ENCODE measurements around the gene PGM1.

PGM1 gene

DNA sequence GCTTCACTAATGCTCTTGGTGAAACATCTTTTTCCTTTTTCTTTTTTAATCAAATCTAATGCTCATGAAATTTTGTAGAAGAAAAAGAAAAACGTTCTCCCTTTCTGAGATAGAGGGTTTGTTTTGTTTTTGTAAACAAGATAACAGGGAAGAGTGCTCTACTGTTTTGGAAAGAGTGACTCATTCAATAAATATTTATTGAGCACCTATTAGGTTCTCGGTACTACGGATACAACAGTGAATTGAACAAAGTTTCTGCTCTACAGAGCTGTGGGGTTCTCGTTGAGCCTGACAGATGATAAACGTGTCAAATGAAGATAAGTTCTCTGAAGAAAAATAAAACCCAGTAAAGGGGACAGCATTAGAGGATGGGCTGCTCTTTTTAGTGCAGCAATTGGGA lies 7.0 kb downstream of the PGM1 start:
- no peaks in the 10 kb centered on the region for H3F3A ChIP-seq (ENCODE audit: insufficient read depth, low read length)
- H3K4me1 ChIP-seq (ENCODE audit: insufficient read depth, low read length, severe bottlenecking), result no peaks in the 10 kb centered on the region
- H3K27ac ChIP-seq (ENCODE audit: low read depth, low read length, poor library complexity, severe bottlenecking), result no peak overlapping the region
- no peaks in the 10 kb centered on the region for H4K20me1 ChIP-seq (ENCODE audit: insufficient read depth, low read length)
- H3K4me3 ChIP-seq (ENCODE audit: low read depth, low read length, poor library complexity, severe bottlenecking), result no peak overlapping the region
- no peak overlapping the region for H3K4me2 ChIP-seq (ENCODE audit: low read length)
- no peak for TF ChIP-seq EZH2 (IDR thresholded peaks at IDR 0.05; ENCODE audit: borderline replicate concordance, low read length)
- TF ChIP-seq, protein P1, sequence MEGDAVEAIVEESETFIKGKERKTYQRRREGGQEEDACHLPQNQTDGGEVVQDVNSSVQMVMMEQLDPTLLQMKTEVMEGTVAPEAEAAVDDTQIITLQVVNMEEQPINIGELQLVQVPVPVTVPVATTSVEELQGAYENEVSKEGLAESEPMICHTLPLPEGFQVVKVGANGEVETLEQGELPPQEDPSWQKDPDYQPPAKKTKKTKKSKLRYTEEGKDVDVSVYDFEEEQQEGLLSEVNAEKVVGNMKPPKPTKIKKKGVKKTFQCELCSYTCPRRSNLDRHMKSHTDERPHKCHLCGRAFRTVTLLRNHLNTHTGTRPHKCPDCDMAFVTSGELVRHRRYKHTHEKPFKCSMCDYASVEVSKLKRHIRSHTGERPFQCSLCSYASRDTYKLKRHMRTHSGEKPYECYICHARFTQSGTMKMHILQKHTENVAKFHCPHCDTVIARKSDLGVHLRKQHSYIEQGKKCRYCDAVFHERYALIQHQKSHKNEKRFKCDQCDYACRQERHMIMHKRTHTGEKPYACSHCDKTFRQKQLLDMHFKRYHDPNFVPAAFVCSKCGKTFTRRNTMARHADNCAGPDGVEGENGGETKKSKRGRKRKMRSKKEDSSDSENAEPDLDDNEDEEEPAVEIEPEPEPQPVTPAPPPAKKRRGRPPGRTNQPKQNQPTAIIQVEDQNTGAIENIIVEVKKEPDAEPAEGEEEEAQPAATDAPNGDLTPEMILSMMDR (IDR thresholded peaks at IDR 0.05; ENCODE audit: low read length), result no peak
- no peaks in the 10 kb centered on the region; the same call in 1 of the 2 replicates for H3K36me3 ChIP-seq (ENCODE audit: insufficient read depth, low read length)
- H3K9me2 ChIP-seq (ENCODE audit: low read depth, low read length), result no peaks in the 10 kb centered on the region
- H3K9me3 ChIP-seq (ENCODE audit: low read length), result no peaks in the 10 kb centered on the region
- no peaks in the 10 kb centered on the region for H3K27me3 ChIP-seq (ENCODE audit: insufficient read depth, low read length)
- H2AFZ ChIP-seq (ENCODE audit: low read length), result no peak overlapping the region
- no peak overlapping the region for H3K9ac ChIP-seq (ENCODE audit: low read length)
- H3K79me2 ChIP-seq (ENCODE audit: insufficient read depth, low read length), result no peaks in the 10 kb centered on the region

DNA sequence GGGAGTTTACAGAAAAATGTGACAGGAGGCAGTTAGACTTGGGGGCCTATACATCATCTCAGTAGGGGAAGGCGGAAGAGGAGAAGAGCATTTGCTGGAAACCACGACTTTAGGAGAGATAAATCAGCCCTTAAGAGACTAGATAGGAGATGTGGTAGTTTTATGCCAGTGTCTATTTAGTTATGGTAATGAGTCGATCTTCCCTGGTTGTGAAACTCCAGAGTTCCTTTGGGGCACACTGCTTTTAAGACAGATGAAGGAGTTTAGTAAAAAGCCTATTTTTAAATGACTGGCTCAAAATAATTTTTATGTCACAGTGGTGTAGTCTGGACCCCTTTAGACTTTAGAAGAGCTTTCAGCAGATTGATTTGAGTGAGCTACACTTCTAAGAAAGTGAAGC lies 7.8 kb downstream of the PGM1 start:
- H3K36me3 ChIP-seq (ENCODE audit: insufficient read depth, low read length), result no peaks in the 10 kb centered on the region; the same call in 1 of the 2 replicates
- H4K20me1 ChIP-seq (ENCODE audit: insufficient read depth, low read length), result no peaks in the 10 kb centered on the region
- H3K27me3 ChIP-seq (ENCODE audit: insufficient read depth, low read length), result no peaks in the 10 kb centered on the region
- H3K9ac ChIP-seq (ENCODE audit: low read length), result no peak overlapping the region
- H3K27ac ChIP-seq (ENCODE audit: low read depth, low read length, poor library complexity, severe bottlenecking), result no peak overlapping the region
- H3K9me3 ChIP-seq (ENCODE audit: low read length), result no peaks in the 10 kb centered on the region
- H3K4me2 ChIP-seq (ENCODE audit: low read length), result no peak overlapping the region
- no peaks in the 10 kb centered on the region for H3K79me2 ChIP-seq (ENCODE audit: insufficient read depth, low read length)
- H3F3A ChIP-seq (ENCODE audit: insufficient read depth, low read length), result no peaks in the 10 kb centered on the region
- H3K9me2 ChIP-seq (ENCODE audit: low read depth, low read length), result no peaks in the 10 kb centered on the region
- no peak overlapping the region for H2AFZ ChIP-seq (ENCODE audit: low read length)
- H3K4me1 ChIP-seq (ENCODE audit: insufficient read depth, low read length, severe bottlenecking), result no peaks in the 10 kb centered on the region
- TF ChIP-seq, protein P1 (IDR thresholded peaks at IDR 0.05; ENCODE audit: low read length), result no peak
- TF ChIP-seq EZH2 (IDR thresholded peaks at IDR 0.05; ENCODE audit: borderline replicate concordance, low read length), result no peak
- no peak overlapping the region for H3K4me3 ChIP-seq (ENCODE audit: low read depth, low read length, poor library complexity, severe bottlenecking)

DNA sequence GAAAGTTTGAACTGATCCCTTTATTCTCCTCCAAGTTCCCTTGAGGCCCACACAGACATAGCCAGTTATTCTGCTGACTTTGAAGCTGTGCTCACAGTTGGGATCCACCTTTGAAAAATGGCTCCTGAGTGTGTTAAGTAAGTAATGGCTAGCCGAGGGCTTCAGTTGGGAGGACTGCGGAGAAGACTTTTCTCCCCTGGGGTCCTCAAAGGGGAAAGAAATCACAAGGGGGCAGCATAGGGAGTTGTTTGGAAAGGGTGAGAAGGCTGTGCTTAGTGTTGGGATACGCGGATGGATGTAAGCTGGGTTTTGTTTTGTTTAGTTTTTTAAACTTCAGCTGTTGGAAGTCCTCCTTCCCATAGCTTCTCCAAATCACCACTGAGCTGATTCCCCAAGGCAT lies 8.3 kb downstream of the PGM1 start:
- no peak overlapping the region for H3K4me3 ChIP-seq (ENCODE audit: low read depth, low read length, poor library complexity, severe bottlenecking)
- no peaks in the 10 kb centered on the region for H4K20me1 ChIP-seq (ENCODE audit: insufficient read depth, low read length)
- no peaks in the 10 kb centered on the region for H3K27me3 ChIP-seq (ENCODE audit: insufficient read depth, low read length)
- no peaks in the 10 kb centered on the region for H3K9me2 ChIP-seq (ENCODE audit: low read depth, low read length)
- no peak overlapping the region for H3K9ac ChIP-seq (ENCODE audit: low read length)
- no peaks in the 10 kb centered on the region for H3K79me2 ChIP-seq (ENCODE audit: insufficient read depth, low read length)
- H3K4me1 ChIP-seq (ENCODE audit: insufficient read depth, low read length, severe bottlenecking), result no peaks in the 10 kb centered on the region
- no peaks in the 10 kb centered on the region; the same call in 1 of the 2 replicates for H3K36me3 ChIP-seq (ENCODE audit: insufficient read depth, low read length)
- no peaks in the 10 kb centered on the region for H3F3A ChIP-seq (ENCODE audit: insufficient read depth, low read length)
- H3K9me3 ChIP-seq (ENCODE audit: low read length), result no peaks in the 10 kb centered on the region
- no peak for TF ChIP-seq EZH2 (IDR thresholded peaks at IDR 0.05; ENCODE audit: borderline replicate concordance, low read length)
- TF ChIP-seq, protein P1 (IDR thresholded peaks at IDR 0.05; ENCODE audit: low read length), result no peak
- H2AFZ ChIP-seq (ENCODE audit: low read length), result no peak overlapping the region
- no peak overlapping the region for H3K4me2 ChIP-seq (ENCODE audit: low read length)
- no peak overlapping the region for H3K27ac ChIP-seq (ENCODE audit: low read depth, low read length, poor library complexity, severe bottlenecking)

Measured in OCI-LY1 (cell line).